ENCODE data around the gene PPP3CA.

Gene PPP3CA

GRCh38 chr4:101253121-101253520 lies 94.2 kb downstream of the PPP3CA start:
- H3K4me3 ChIP-seq (ENCODE audit: low read depth, low read length), result no peak overlapping the region
- no CpG with 5 or more reads among the region's 1 CpG for WGBS (ENCODE audit: extremely low coverage, insufficient coverage, insufficient read length)
- no peak for DNase-seq
- no peak overlapping the region for H3K14ac ChIP-seq (ENCODE audit: low read length)
- H2AFZ ChIP-seq (ENCODE audit: insufficient read depth, low read length, poor library complexity), result no peak overlapping the region
- no peak overlapping the region for H2AK5ac ChIP-seq (ENCODE audit: low read length)
- H2BK5ac ChIP-seq (ENCODE audit: low read depth, low read length, poor library complexity), result no peak overlapping the region
- H3K79me2 ChIP-seq (ENCODE audit: control insufficient read depth, insufficient read depth, low read length, poor library complexity), result no peaks in the 10 kb centered on the region
- H3K9ac ChIP-seq (ENCODE audit: low read length), result no peak overlapping the region
- no peak overlapping the region for H3K23ac ChIP-seq (ENCODE audit: low read length)
- H3K27me3 ChIP-seq (ENCODE audit: insufficient read depth, low read length), result no peaks in the 10 kb centered on the region
- H3K4me1 ChIP-seq (ENCODE audit: control insufficient read depth in 1 of 2, insufficient read depth in 2 of 2, low read length in 2 of 2), result no peaks in the 10 kb centered on the region
- H3K4ac ChIP-seq (ENCODE audit: low read depth, low read length), result no peak overlapping the region
- H4K12ac ChIP-seq (ENCODE audit: low read depth, low read length), result no peak overlapping the region
- no peaks in the 10 kb centered on the region for H3K36me3 ChIP-seq (ENCODE audit: control insufficient read depth in 1 of 2, insufficient read depth in 2 of 2, low read length in 2 of 2)
- H4K91ac ChIP-seq (ENCODE audit: low read depth, low read length), result no peak overlapping the region
- H3K18ac ChIP-seq (ENCODE audit: low read length), result no peak overlapping the region
- H2BK120ac ChIP-seq (ENCODE audit: insufficient read depth, low read length, poor library complexity), result no peak overlapping the region
- no peaks in the 10 kb centered on the region for H3K79me1 ChIP-seq (ENCODE audit: low read length)
- no peak overlapping the region for H2BK12ac ChIP-seq (ENCODE audit: low read length)
- H4K8ac ChIP-seq (ENCODE audit: low read depth, low read length), result no peak overlapping the region
- no peak overlapping the region for H3K27ac ChIP-seq (ENCODE audit: low read depth, low read length)
- H3K4me2 ChIP-seq (ENCODE audit: low read length), result no peak overlapping the region
- H3K9me3 ChIP-seq (ENCODE audit: insufficient read depth, low read depth, low read length), result no peaks in the 10 kb centered on the region

DNA sequence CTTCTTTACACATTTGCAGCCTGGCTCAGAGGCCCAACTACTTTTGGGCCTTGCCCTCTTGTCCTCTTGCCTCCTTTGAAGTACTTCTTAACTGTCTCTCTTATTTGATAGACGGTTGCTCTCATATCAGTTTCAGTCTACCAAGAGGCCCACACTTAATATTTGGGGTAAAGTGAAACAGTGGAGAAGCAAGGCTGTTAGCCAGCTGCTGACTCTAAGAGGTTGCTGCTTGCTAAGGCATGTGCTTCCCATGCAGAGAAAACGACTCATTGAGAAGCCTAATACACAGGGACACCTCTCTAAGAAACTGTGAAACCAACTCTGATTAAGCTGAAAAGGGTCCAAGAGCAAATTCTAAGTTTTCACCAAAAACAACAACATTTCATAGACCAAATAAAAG lies 94.6 kb downstream of the PPP3CA start:
- no peak overlapping the region for H2AK5ac ChIP-seq (ENCODE audit: low read length)
- no peak overlapping the region for H3K9ac ChIP-seq (ENCODE audit: low read length)
- H4K12ac ChIP-seq (ENCODE audit: low read depth, low read length), result no peak overlapping the region
- no CpG with 5 or more reads among the region's 2 CpGs for WGBS (ENCODE audit: extremely low coverage, insufficient coverage, insufficient read length)
- no peaks in the 10 kb centered on the region for H3K36me3 ChIP-seq (ENCODE audit: control insufficient read depth in 1 of 2, insufficient read depth in 2 of 2, low read length in 2 of 2)
- no peak overlapping the region for H3K18ac ChIP-seq (ENCODE audit: low read length)
- no peak overlapping the region for H3K4ac ChIP-seq (ENCODE audit: low read depth, low read length)
- no peaks in the 10 kb centered on the region for H3K9me3 ChIP-seq (ENCODE audit: insufficient read depth, low read depth, low read length)
- no peak overlapping the region for H4K91ac ChIP-seq (ENCODE audit: low read depth, low read length)
- H2AFZ ChIP-seq (ENCODE audit: insufficient read depth, low read length, poor library complexity), result no peak overlapping the region
- no peak for DNase-seq
- no peaks in the 10 kb centered on the region for H3K79me1 ChIP-seq (ENCODE audit: low read length)
- no peak overlapping the region for H3K4me2 ChIP-seq (ENCODE audit: low read length)
- H2BK5ac ChIP-seq (ENCODE audit: low read depth, low read length, poor library complexity), result no peak overlapping the region
- H3K14ac ChIP-seq (ENCODE audit: low read length), result no peak overlapping the region
- no peak overlapping the region for H3K4me3 ChIP-seq (ENCODE audit: low read depth, low read length)
- no peaks in the 10 kb centered on the region for H3K79me2 ChIP-seq (ENCODE audit: control insufficient read depth, insufficient read depth, low read length, poor library complexity)
- H3K4me1 ChIP-seq (ENCODE audit: control insufficient read depth in 1 of 2, insufficient read depth in 2 of 2, low read length in 2 of 2), result no peaks in the 10 kb centered on the region
- no peak overlapping the region for H3K27ac ChIP-seq (ENCODE audit: low read depth, low read length)
- no peak overlapping the region for H3K23ac ChIP-seq (ENCODE audit: low read length)
- H2BK12ac ChIP-seq (ENCODE audit: low read length), result no peak overlapping the region
- H3K27me3 ChIP-seq (ENCODE audit: insufficient read depth, low read length), result no peaks in the 10 kb centered on the region
- no peak overlapping the region for H2BK120ac ChIP-seq (ENCODE audit: insufficient read depth, low read length, poor library complexity)
- no peak overlapping the region for H4K8ac ChIP-seq (ENCODE audit: low read depth, low read length)

DNA sequence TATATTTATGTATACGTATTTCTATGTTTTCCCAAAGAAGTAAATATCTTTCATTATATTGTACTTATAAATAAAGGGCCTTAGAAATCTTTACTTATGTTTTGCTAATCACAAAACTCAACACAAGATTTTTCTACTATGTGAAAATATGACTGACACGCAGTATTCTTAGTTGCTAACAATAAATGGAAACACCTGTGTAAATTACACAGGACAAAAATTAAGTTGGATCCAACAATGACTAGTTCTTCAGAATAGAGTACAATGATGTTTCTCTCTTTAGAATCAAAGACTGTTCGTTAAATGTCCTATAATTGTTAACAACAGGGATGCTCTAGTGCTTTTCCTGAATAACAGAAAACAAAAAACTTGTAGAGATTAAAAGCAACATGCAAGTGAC lies 96.1 kb downstream of the PPP3CA start:
- Histone ChIP-seq H4K91ac (ENCODE audit: low read depth, low read length) (no peak overlapping the region), H3K27ac (ENCODE audit: low read depth, low read length) (no peak overlapping the region), H3K4ac (ENCODE audit: low read depth, low read length) (no peak overlapping the region), H3K79me1 (ENCODE audit: low read length) (no peaks in the 10 kb centered on the region), H3K9ac (ENCODE audit: low read length) (no peak overlapping the region), H4K8ac (ENCODE audit: low read depth, low read length) (no peak overlapping the region), H3K4me1 (ENCODE audit: control insufficient read depth in 1 of 2, insufficient read depth in 2 of 2, low read length in 2 of 2) (no peaks in the 10 kb centered on the region), H3K14ac (ENCODE audit: low read length) (no peak overlapping the region), H3K4me3 (ENCODE audit: low read depth, low read length) (no peak overlapping the region), H4K12ac (ENCODE audit: low read depth, low read length) (no peak overlapping the region), H3K36me3 (ENCODE audit: control insufficient read depth in 1 of 2, insufficient read depth in 2 of 2, low read length in 2 of 2) (no peaks in the 10 kb centered on the region), H2BK12ac (ENCODE audit: low read length) (no peak overlapping the region), H3K4me2 (ENCODE audit: low read length) (no peak overlapping the region), H3K23ac (ENCODE audit: low read length) (no peak overlapping the region), H3K79me2 (ENCODE audit: control insufficient read depth, insufficient read depth, low read length, poor library complexity) (no peaks in the 10 kb centered on the region), H2AFZ (ENCODE audit: insufficient read depth, low read length, poor library complexity) (no peak overlapping the region), H3K18ac (ENCODE audit: low read length) (no peak overlapping the region), H2BK5ac (ENCODE audit: low read depth, low read length, poor library complexity) (no peak overlapping the region), H2AK5ac (ENCODE audit: low read length) (no peak overlapping the region), H3K9me3 (ENCODE audit: insufficient read depth, low read depth, low read length) (no peaks in the 10 kb centered on the region), H3K27me3 (ENCODE audit: insufficient read depth, low read length) (no peaks in the 10 kb centered on the region), H2BK120ac (ENCODE audit: insufficient read depth, low read length, poor library complexity) (no peak overlapping the region)
- no peak for DNase-seq
- no CpG with 5 or more reads among the region's 3 CpGs for WGBS (ENCODE audit: extremely low coverage, insufficient coverage, insufficient read length)

GRCh38 chr4:101244349-101244748 lies 103.0 kb downstream of the PPP3CA start:
- Histone ChIP-seq H3K79me1 (ENCODE audit: low read length) (no peaks in the 10 kb centered on the region), H3K14ac (ENCODE audit: low read length) (no peak overlapping the region), H3K4me1 (ENCODE audit: control insufficient read depth in 1 of 2, insufficient read depth in 2 of 2, low read length in 2 of 2) (no peaks in the 10 kb centered on the region), H3K18ac (ENCODE audit: low read length) (no peak overlapping the region), H3K79me2 (ENCODE audit: control insufficient read depth, insufficient read depth, low read length, poor library complexity) (no peaks in the 10 kb centered on the region), H3K36me3 (ENCODE audit: control insufficient read depth in 1 of 2, insufficient read depth in 2 of 2, low read length in 2 of 2) (no peaks in the 10 kb centered on the region), H2AFZ (ENCODE audit: insufficient read depth, low read length, poor library complexity) (no peak overlapping the region), H3K4me2 (ENCODE audit: low read length) (no peak overlapping the region), H2BK5ac (ENCODE audit: low read depth, low read length, poor library complexity) (no peak overlapping the region), H3K4ac (ENCODE audit: low read depth, low read length) (no peak overlapping the region), H2BK120ac (ENCODE audit: insufficient read depth, low read length, poor library complexity) (no peak overlapping the region), H4K91ac (ENCODE audit: low read depth, low read length) (no peak overlapping the region), H3K27ac (ENCODE audit: low read depth, low read length) (no peak overlapping the region), H3K23ac (ENCODE audit: low read length) (no peak overlapping the region), H4K8ac (ENCODE audit: low read depth, low read length) (no peak overlapping the region), H3K4me3 (ENCODE audit: low read depth, low read length) (no peak overlapping the region), H2BK12ac (ENCODE audit: low read length) (no peak overlapping the region), H2AK5ac (ENCODE audit: low read length) (no peak overlapping the region), H3K9me3 (ENCODE audit: insufficient read depth, low read depth, low read length) (no peaks in the 10 kb centered on the region), H3K27me3 (ENCODE audit: insufficient read depth, low read length) (no peaks in the 10 kb centered on the region), H4K12ac (ENCODE audit: low read depth, low read length) (no peak overlapping the region), H3K9ac (ENCODE audit: low read length) (no peak overlapping the region)
- WGBS (ENCODE audit: extremely low coverage, insufficient coverage, insufficient read length), result no CpG with 5 or more reads among the region's 5 CpGs
- DNase-seq, result no peak
